Progenitor cell of endocrine pancreas (in vitro differentiated cells): ENCODE results near the gene PDIA6. TPM values are rescaled to one million over a fixed set of nuclear protein-coding genes. Genes with fewer than 3 reads are reported as not detected.
"Not testable (repeated sequence)": the region's sequence is repeated elsewhere in the genome, so short reads cannot be mapped to it uniquely, and the experiment has no call there.

Source experiments
- DNase-seq: peaks from one replicate; pipeline ENCODE4 v3.0.0; 2021; ENCODE audit warnings: low spot score; ENCODE audit not compliant: unreplicated experiment
- H3K27ac Mint-ChIP-seq: 2 replicates; pipeline ENCODE4 v1.8.0; 2021; ENCODE audit warnings: mild to moderate bottlenecking, moderate library complexity, mixed read lengths
- H3K27me3 Mint-ChIP-seq: 2 replicates; pipeline ENCODE4 v1.8.0; 2021; ENCODE audit warnings: mixed read lengths
- H3K36me3 Mint-ChIP-seq: 2 replicates; pipeline ENCODE4 v1.8.0; 2022; ENCODE audit warnings: mixed read lengths; ENCODE audit not compliant: insufficient read depth
- H3K4me1 Mint-ChIP-seq: 2 replicates; pipeline ENCODE4 v1.8.0; 2021; ENCODE audit warnings: low read depth, mixed read lengths
- H3K4me3 Mint-ChIP-seq: 2 replicates; pipeline ENCODE4 v1.8.0; 2021; ENCODE audit warnings: low read depth, mild to moderate bottlenecking, moderate library complexity, mixed read lengths
- H3K9me3 Mint-ChIP-seq: 2 replicates; pipeline ENCODE4 v1.8.0; 2021; ENCODE audit warnings: low read depth, mixed read lengths
- CTCF ChIP-seq: fragments of 200-600 bp; sonication (generic); IDR thresholded peaks from one replicate; pipeline ENCODE4 v1.5.0; 2021; ENCODE audit warnings: antibody characterized with exemption, mild to moderate bottlenecking; ENCODE audit not compliant: unreplicated experiment
- total RNA-seq: library from RNA; stranded (reverse); gene quantifications from 2 replicates; pipeline ENCODE4 v1.2.1, GENCODE V29; 2021

Gene PDIA6
- total RNA-seq, 1 donor from 2014 or later = 249 TPM

DNA sequence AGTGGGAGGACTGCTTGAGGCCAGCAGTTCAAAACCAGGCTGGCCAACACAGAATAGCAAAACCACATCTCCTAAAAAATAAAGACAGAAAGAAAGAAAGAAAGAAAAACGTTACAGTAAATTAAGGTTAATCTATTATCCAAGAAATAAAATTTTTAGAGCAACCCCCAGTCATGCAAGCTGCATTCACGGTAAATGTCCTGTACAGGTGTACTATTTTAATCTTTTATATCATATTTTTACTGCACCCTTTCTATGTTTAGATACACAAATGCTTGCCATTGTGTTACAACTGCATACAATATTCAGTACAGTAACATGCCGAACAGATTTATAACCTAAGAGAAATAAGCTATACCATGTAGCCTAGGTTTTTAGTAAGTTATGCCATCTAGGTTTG, 6.0 kb downstream of the PDIA6 start:
- H3K9me3 Mint-ChIP-seq = no peaks in the 10 kb centered on the region
- peaks cover 6% of the 10 kb centered on the region for H3K36me3 Mint-ChIP-seq
- H3K4me1 Mint-ChIP-seq = peaks cover 21% of the 10 kb centered on the region
- no peaks in the 10 kb centered on the region for H3K27me3 Mint-ChIP-seq
- no peak overlapping the region for H3K27ac Mint-ChIP-seq
- no peak for DNase-seq
- no peak overlapping the region for H3K4me3 Mint-ChIP-seq
- TF ChIP-seq CTCF = no peak

GRCh38 chr2:10805990-10806389, 6.6 kb downstream of the PDIA6 start:
- not testable (repeated sequence) for H3K36me3 Mint-ChIP-seq, H3K9me3 Mint-ChIP-seq, H3K27ac Mint-ChIP-seq, H3K4me3 Mint-ChIP-seq, H3K27me3 Mint-ChIP-seq, DNase-seq
- H3K4me1 Mint-ChIP-seq = peaks cover 21% of the 10 kb centered on the region

DNA sequence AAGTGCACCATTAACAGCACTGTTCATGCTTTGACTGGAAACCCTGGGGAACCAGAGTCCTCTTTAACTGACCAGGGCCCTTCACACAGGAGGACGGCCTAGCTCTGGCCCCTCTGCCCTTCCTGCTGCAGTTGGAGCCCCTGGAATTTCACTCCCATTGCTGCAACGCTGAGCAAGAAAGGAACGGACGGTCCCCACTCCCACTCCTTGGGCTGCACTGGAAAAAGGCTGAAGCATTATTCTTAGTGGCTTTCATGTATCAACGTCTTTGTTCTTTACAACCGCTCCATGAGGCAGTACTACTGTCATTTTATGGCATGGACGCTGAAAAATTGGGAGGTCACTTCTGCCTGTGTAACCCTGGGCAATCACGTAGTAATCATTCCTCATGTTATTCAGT, 9.9 kb downstream of the PDIA6 start:
- H3K36me3 Mint-ChIP-seq = peaks cover 7% of the 10 kb centered on the region
- H3K27me3 Mint-ChIP-seq = no peaks in the 10 kb centered on the region
- no peak for DNase-seq
- H3K4me3 Mint-ChIP-seq = no peak overlapping the region
- no peaks in the 10 kb centered on the region for H3K9me3 Mint-ChIP-seq
- peaks cover 8% of the 10 kb centered on the region for H3K4me1 Mint-ChIP-seq
- H3K27ac Mint-ChIP-seq = no peak overlapping the region
- TF ChIP-seq CTCF = no peak

- no peak overlapping the region for H3K4me3 Mint-ChIP-seq
- H3K9me3 Mint-ChIP-seq = no peaks in the 10 kb centered on the region
- H3K27me3 Mint-ChIP-seq = no peaks in the 10 kb centered on the region
- H3K36me3 Mint-ChIP-seq = peaks cover 10% of the 10 kb centered on the region
- no peak for DNase-seq
- H3K27ac Mint-ChIP-seq = no peak overlapping the region
- no peak for TF ChIP-seq CTCF
- peaks cover 8% of the 10 kb centered on the region for H3K4me1 Mint-ChIP-seq
These were observed 12.4 kb downstream of the PDIA6 start for GRCh38 chr2:10800163-10800562.

DNA sequence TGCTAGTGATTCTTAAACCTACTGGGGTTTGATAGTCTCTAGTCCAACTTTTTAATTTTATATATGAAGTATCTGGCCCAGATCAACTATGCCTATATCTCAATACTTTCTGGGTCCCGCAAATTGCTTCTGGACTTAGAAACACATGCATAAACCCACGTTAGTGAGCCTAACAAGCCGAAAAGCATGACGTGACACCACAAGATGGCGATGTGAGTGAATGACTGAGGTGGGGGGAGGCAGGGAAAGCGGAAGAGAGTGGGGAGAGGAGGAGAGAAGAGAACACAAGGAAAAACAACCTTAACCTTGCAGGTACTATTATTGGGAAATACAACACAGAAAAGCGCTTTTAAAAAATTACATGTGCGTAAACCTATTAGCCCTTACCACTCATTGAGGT, 13.8 kb downstream of the PDIA6 start:
- no peak for DNase-seq
- TF ChIP-seq CTCF = no peak
- H3K27me3 Mint-ChIP-seq = no peaks in the 10 kb centered on the region
- H3K9me3 Mint-ChIP-seq = no peaks in the 10 kb centered on the region
- H3K36me3 Mint-ChIP-seq = peaks cover 10% of the 10 kb centered on the region
- H3K27ac Mint-ChIP-seq = no peak overlapping the region
- no peak overlapping the region for H3K4me3 Mint-ChIP-seq
- peaks cover 8% of the 10 kb centered on the region for H3K4me1 Mint-ChIP-seq

GRCh38 chr2:10796703-10797102, 15.9 kb downstream of the PDIA6 start:
- no peak for TF ChIP-seq CTCF
- H3K4me1 Mint-ChIP-seq = peaks cover 4% of the 10 kb centered on the region
- H3K4me3 Mint-ChIP-seq = no peak overlapping the region
- no peak overlapping the region for H3K27ac Mint-ChIP-seq
- no peaks in the 10 kb centered on the region for H3K27me3 Mint-ChIP-seq
- no peaks in the 10 kb centered on the region for H3K9me3 Mint-ChIP-seq
- DNase-seq = no peak
- H3K36me3 Mint-ChIP-seq = peaks cover 16% of the 10 kb centered on the region
